K562 (cell line): ENCODE measurements around the gene CACNA2D3. TPM values are rescaled to one million over a fixed set of nuclear protein-coding genes. Genes with fewer than 3 reads are reported as not detected.

ENCODE experiments used
- ATAC-seq: fragments of 200-7000 bp; cut with Tn5 transposase; 3 replicates; pipeline ENCODE4 v1.9.1; 2020; ENCODE audit warnings: moderate library complexity
- BruUV-seq: library from RNA; stranded (reverse); fragments of 400-500 nt; replicated peaks from 2 replicates; lab custom pipeline; 2021; lab: Mats Ljungman, UMichigan
- CTCF ChIA-PET: fragments of 300-600 bp; formaldehyde crosslinking; extraction: SDS; loops from one replicate; lab custom pipeline; 2021; ENCODE audit warnings: low intra/inter-chr PET ratio; lab: Yijun Ruan, JAX
- POLR2A ChIA-PET: fragments of 300-600, 350-650 bp; sonication (Branson Sonifier 250); formaldehyde crosslinking; extraction: SDS; loops from one replicate; lab custom pipeline; 2021; ENCODE audit warnings: antibody characterized with exemption, inconsistent platforms; lab: Yijun Ruan, JAX
- DNase-seq, 4 experiments: peaks; one replicate each; pipeline versions ENCODE4 v3.0.0 to v3.0.0-alpha.2; 2011 to 2018; ENCODE audit warnings: low spot score in 3 of 4, mixed read lengths in 3 of 4; ENCODE audit errors: extremely low read depth in 1 of 4
- FAIRE-seq: peaks from 2 replicates; lab custom pipeline; 2011; peaks lifted over from hg19 to GRCh38; lab: Jason Lieb, UNC
- H2AFZ ChIP-seq: 2 replicates; pipeline ENCODE4 v1.6.0; 2011; ENCODE audit warnings: low read depth, low read length, control low read depth, inconsistent platforms
- H3K27ac ChIP-seq: fragments of 200-600 bp; 3 replicates; pipeline ENCODE4 v1.8.0; 2011; ENCODE audit warnings: low read depth, mild to moderate bottlenecking, control low read depth, inconsistent platforms, low read length, moderate library complexity, mixed read lengths; ENCODE audit errors: extremely low read depth
- H3K27me3 ChIP-seq, 2 experiments: fragments of 300-600 bp in 1 of 2; 2 replicates in 1 of 2; 3 replicates in 1 of 2; pipeline versions ENCODE4 v1.6.0 to v1.8.0; 2011; ENCODE audit warnings: inconsistent platforms in 2 of 2, low read length in 2 of 2, mild to moderate bottlenecking in 1 of 2, mixed read lengths in 1 of 2, moderate library complexity in 1 of 2; ENCODE audit not compliant: control insufficient read depth in 2 of 2, insufficient read depth in 2 of 2
- H3K36me3 ChIP-seq: fragments of 300-600 bp; 3 replicates; pipeline ENCODE4 v1.8.0; 2011; ENCODE audit warnings: mild to moderate bottlenecking, low read length, inconsistent platforms; ENCODE audit not compliant: control insufficient read depth, insufficient read depth
- H3K4me1 ChIP-seq, 2 experiments: fragments of 200-600 bp in 1 of 2; replicated peaks in 1 of 2; 2 replicates in 1 of 2; 3 replicates in 1 of 2; pipeline versions ENCODE4 v1.5.1 to v1.8.0; 2011; ENCODE audit warnings: inconsistent platforms in 2 of 2, low read length in 2 of 2, mild to moderate bottlenecking in 1 of 2, mixed read lengths in 1 of 2, moderate library complexity in 1 of 2; ENCODE audit not compliant: control insufficient read depth in 2 of 2, insufficient read depth in 2 of 2
- H3K4me2 ChIP-seq: 2 replicates; pipeline ENCODE4 v1.6.1; 2011; ENCODE audit warnings: low read length, control low read depth, inconsistent platforms, mixed read lengths; ENCODE audit not compliant: insufficient read depth
- H3K4me3 ChIP-seq: fragments of 200-600 bp; sonication (generic), shearing (Covaris generic); 2 replicates; pipeline ENCODE4 v1.5.1; 2016; ENCODE audit warnings: control low read depth, inconsistent platforms
- H3K79me2 ChIP-seq: fragments of 200-600 bp; 3 replicates; pipeline ENCODE4 v1.8.0; 2011; ENCODE audit warnings: low read length, inconsistent platforms; ENCODE audit not compliant: control insufficient read depth, insufficient read depth
- H3K9ac ChIP-seq, 2 experiments: 2 replicates each; pipeline versions ENCODE4 v1.6.0 to v1.6.1; 2011; ENCODE audit warnings: low read depth in 2 of 2, low read length in 2 of 2, control low read depth in 1 of 2, inconsistent platforms in 1 of 2, mild to moderate bottlenecking in 1 of 2, mixed read lengths in 1 of 2; ENCODE audit not compliant: insufficient read depth in 1 of 2
- H3K9me1 ChIP-seq: one replicate; pipeline ENCODE4 v1.6.0; 2011; ENCODE audit warnings: inconsistent platforms, mild to moderate bottlenecking, low read length, moderate library complexity; ENCODE audit not compliant: control insufficient read depth, insufficient read depth
- H3K9me3 ChIP-seq: replicated peaks from 2 replicates; pipeline ENCODE4 v1.5.1; 2011; ENCODE audit warnings: low read depth, low read length, inconsistent platforms; ENCODE audit not compliant: control insufficient read depth, insufficient read depth
- H4K20me1 ChIP-seq: replicated peaks from 2 replicates; pipeline ENCODE4 v1.6.1; 2011; ENCODE audit warnings: low read length, inconsistent platforms, mixed read lengths; ENCODE audit not compliant: control insufficient read depth, insufficient read depth
- BMI1 ChIP-seq: fragments of 150-350 bp; IDR thresholded peaks from 2 replicates; pipeline ENCODE4 v1.6.1; 2014; ENCODE audit warnings: low read length
- CEBPG ChIP-seq, 3 experiments: fragments of 200-800 bp in 1 of 3; sonication (Bioruptor generic) in 1 of 3; sonication (generic) in 1 of 3; formaldehyde crosslinking in 1 of 3; IDR thresholded peaks in 2 of 3; conservative IDR thresholded peaks in 1 of 3; 2 replicates each; pipeline versions ENCODE4 v1.6.1 to v1.8.0; 2016 to 2022; ENCODE audit warnings: missing compliant biosample characterization in 2 of 3, missing genetic modification characterization in 2 of 3, mild to moderate bottlenecking in 1 of 3, missing genetic modification reagents in 1 of 3
- CREBBP ChIP-seq: IDR thresholded peaks from one replicate; pipeline ENCODE4 v1.6.1; 2012; ENCODE audit warnings: low read depth, mild to moderate bottlenecking, control low read depth, inconsistent platforms, low read length
- CTCFL ChIP-seq: IDR thresholded peaks from 2 replicates; pipeline ENCODE4 v1.6.1; 2011; ENCODE audit warnings: borderline replicate concordance, low read depth, mild to moderate bottlenecking, moderate library complexity, low read length; ENCODE audit not compliant: insufficient read depth, poor library complexity, severe bottlenecking
- DDX20 ChIP-seq: fragments of 450-650 bp; IDR thresholded peaks from 2 replicates; pipeline ENCODE4 v1.6.1; 2016; ENCODE audit warnings: missing genetic modification characterization, low read depth, mild to moderate bottlenecking, missing compliant biosample characterization, moderate library complexity
- DLX4 ChIP-seq: fragments of 250-450 bp; sonication (Bioruptor Pico); IDR thresholded peaks from 2 replicates; pipeline ENCODE4 v1.6.1; 2021; ENCODE audit warnings: mild to moderate bottlenecking
- EP300 ChIP-seq: IDR thresholded peaks from 2 replicates; pipeline ENCODE4 v1.6.1; 2012; ENCODE audit warnings: low read length, improper control_type of control experiment
- MEF2D ChIP-seq: conservative IDR thresholded peaks from 2 replicates; pipeline ENCODE4 v1.6.1; 2016; ENCODE audit warnings: low read depth, missing genetic modification characterization, missing compliant biosample characterization
- MXD1 ChIP-seq: fragments of 250-450 bp; sonication (Bioruptor Pico); IDR thresholded peaks from 2 replicates; pipeline ENCODE4 v1.8.0; 2021; ENCODE audit warnings: borderline replicate concordance, mild to moderate bottlenecking, moderate library complexity; ENCODE audit not compliant: poor library complexity, severe bottlenecking
- PHF8 ChIP-seq: fragments of 200-600 bp; sonication (generic); IDR thresholded peaks from 2 replicates; pipeline ENCODE4 v1.6.1; 2012; ENCODE audit warnings: mixed run types, mild to moderate bottlenecking, inconsistent platforms, low read length, moderate library complexity, borderline replicate concordance
- POLR2AphosphoS5 ChIP-seq: IDR thresholded peaks from 2 replicates; pipeline ENCODE4 v1.6.1; 2011; ENCODE audit warnings: mild to moderate bottlenecking, low read depth, low read length, moderate library complexity; ENCODE audit not compliant: control insufficient read depth, insufficient read depth
- RBM14 ChIP-seq: fragments of 200-400 bp; formaldehyde crosslinking; IDR thresholded peaks from 2 replicates; pipeline ENCODE4 v1.6.1; 2018; ENCODE audit warnings: low read depth, mild to moderate bottlenecking, low read length, moderate library complexity, borderline replicate concordance; ENCODE audit not compliant: insufficient read depth
- TOE1 ChIP-seq, 2 experiments: fragments of 450-650 bp in 1 of 2; sonication (generic) in 1 of 2; formaldehyde crosslinking in 1 of 2; IDR thresholded peaks; 2 replicates each; pipeline versions ENCODE4 v1.7.1 to v1.8.0; 2016 to 2022; ENCODE audit warnings: borderline replicate concordance in 2 of 2, mild to moderate bottlenecking in 2 of 2, antibody characterized with exemption in 1 of 2, inconsistent platforms in 1 of 2, low read depth in 1 of 2, missing genetic modification reagents in 1 of 2, moderate library complexity in 1 of 2
- ZFP1 ChIP-seq: fragments of 450-650 bp; formaldehyde crosslinking; IDR thresholded peaks from 2 replicates; pipeline ENCODE4 v1.4.0; 2020; ENCODE audit warnings: mild to moderate bottlenecking, mixed read lengths
- ZNF280A ChIP-seq: fragments of 450-650 bp; IDR thresholded peaks from 2 replicates; pipeline ENCODE4 v1.6.1; 2018; ENCODE audit warnings: mild to moderate bottlenecking, low read depth; ENCODE audit not compliant: partially characterized antibody
- WGBS: fragments of 100-300 bp; shearing (Covaris generic); methylation state at CpG from one replicate; pipeline ENCODE4 v1.1.6; 2016; ENCODE audit warnings: low coverage, mixed read lengths; ENCODE audit not compliant: insufficient coverage; ENCODE audit errors: missing lambda C conversion rate; 5-methylcytosine and 5-hydroxymethylcytosine counted together
- in situ Hi-C: fragments of 300-500 bp; cut with MboI; formaldehyde crosslinking; loops from 4 replicates; pipeline ENCODE4 v1.15.0; 2018; ENCODE audit warnings: inconsistent platforms, mixed read lengths
- intact Hi-C: fragments of 100-400 bp; cut with micrococcal nuclease; formaldehyde crosslinking; loops from 2 replicates; pipeline ENCODE4 v1.14.2; 2022
- polyA plus RNA-seq, 8 experiments: library from polyadenylated mRNA; depleted of rRNA in 4 of 8; stranded (reverse) in 5 of 8; unstranded in 3 of 8; fragments of >200 nt; fragmentation: Nextera tagmentation in 2 of 8; fragmentation: Illumina TruSeq in 1 of 8; extraction: Ambion mirVana in 2 of 8; extraction: Trizol in 1 of 8; gene quantifications; 2 replicates each; pipeline versions ENCODE4 v1.2.1 to v1.2.3, GENCODE V29; 2011 to 2014; ENCODE audit warnings: inconsistent platforms in 1 of 8, missing spikeins in 1 of 8
- total RNA-seq, 7 experiments: library from RNA; depleted of rRNA in 6 of 7; stranded (reverse); fragments of >200 nt in 6 of 7; fragmentation: Illumina TruSeq in 2 of 7; extraction: Trizol in 2 of 7; gene quantifications; 2 replicates each; pipeline versions ENCODE4 v1.2.1 to v1.2.3, GENCODE V29; 2011 to 2021; ENCODE audit warnings: low replicate concordance in 1 of 7

The CACNA2D3 gene
- total and polyA plus RNA-seq, 9 of the 15 experiments (the other 6 are each of a cell fraction or from before 2014, with no cell fraction given), result 0.01 TPM; not detected in 8

- no TSS peak for BruUV-seq
- no peak for ATAC-seq
- WGBS, result 1% methylated on average over 8 of the region's 8 CpGs
- TF ChIP-seq DDX20 (tag) (no peak), EP300 (no peak), ZFP1 (CRISPR knock-in tag) (no peak), RBM14 (no peak), CREBBP (no peak), MEF2D (tag) (no peak), TOE1 (IDR thresholded peaks at IDR 0.05; ENCODE audit: borderline replicate concordance) (no peak), TOE1 (CRISPR knock-in tag; IDR thresholded peaks at IDR 0.05; ENCODE audit: borderline replicate concordance, low read depth) (no peak), POLR2AphosphoS5 (no peak), PHF8 (no peak), DLX4 (CRISPR knock-in tag) (no peak), CEBPG (CRISPR knock-in tag; IDR thresholded peaks at IDR 0.05) (no peak), CEBPG (tag; conservative IDR thresholded peaks at IDR 0.05 in 1 of 2, IDR thresholded peaks at IDR 0.05 in 1 of 2) (no peak), CTCFL (no peak), MXD1 (CRISPR knock-in tag) (no peak), ZNF280A (no peak), BMI1 (no peak)
Observed at GRCh38 chr3:54481606-54482365, 359.4 kb downstream of the CACNA2D3 start.

More at GRCh38 chr3:54481606-54482365, 359.4 kb downstream of the CACNA2D3 start:
- DNase-seq, result no peak
- Histone ChIP-seq H3K79me2 (no peaks in the 10 kb centered on the region), H3K9me1 (no peaks in the 10 kb centered on the region), H3K9me3 (no peaks in the 10 kb centered on the region), H2AFZ (no peak overlapping the region), H3K9ac (no peak overlapping the region), H4K20me1 (no peaks in the 10 kb centered on the region), H3K27ac (no peak overlapping the region), H3K27me3 (no peaks in the 10 kb centered on the region), H3K4me1 (no peaks in the 10 kb centered on the region), H3K4me3 (no peak overlapping the region), H3K36me3 (no peaks in the 10 kb centered on the region), H3K4me2 (no peak overlapping the region)
- intact Hi-C loops, result no loop called here
- POLR2A ChIA-PET, result no interaction called here
- no peak for FAIRE-seq
- in situ Hi-C loops, result no loop called here
- CTCF ChIA-PET, result no interaction called here
